Activated CD4-positive, alpha-beta T cell treated with anti-CD3 and anti-CD28 coated beads for 36 hours (primary cell): Measurements from ENCODE around the gene WDPCP. TPM values are rescaled to one million over a fixed set of nuclear protein-coding genes. Genes with fewer than 3 reads are reported as not detected.
"Not testable (repeated sequence)": the region's sequence is repeated elsewhere in the genome, so short reads cannot be mapped to it uniquely, and the experiment has no call there.

Experiments
- ATAC-seq: fragments of 200-7000 bp; cut with Tn5 transposase; one replicate; pipeline ENCODE4 v1.10.0; 2021; ENCODE audit warnings: mild to moderate bottlenecking, moderate library complexity
- CTCF ChIA-PET: fragments of 350-600 bp; sonication (Branson Sonifier 250); formaldehyde crosslinking; loops from one replicate; lab custom pipeline; 2021; ENCODE audit warnings: antibody characterized with exemption; lab: Charles Lee
- POLR2A ChIA-PET: fragments of 350-600 bp; sonication (Branson Sonifier 250); formaldehyde crosslinking; loops from one replicate; lab custom pipeline; 2021; ENCODE audit warnings: antibody characterized with exemption, inconsistent platforms; lab: Charles Lee
- DNase-seq: peaks from one replicate; pipeline ENCODE4 v3.0.0-alpha.2; 2020
- H3K27ac Mint-ChIP-seq: one replicate; pipeline ENCODE4 v1.8.0; 2021; ENCODE audit warnings: mixed read lengths
- H3K27me3 Mint-ChIP-seq: one replicate; pipeline ENCODE4 v1.8.0; 2021; ENCODE audit warnings: mixed read lengths
- H3K36me3 Mint-ChIP-seq: one replicate; pipeline ENCODE4 v1.8.0; 2021; ENCODE audit warnings: low read depth, mixed read lengths
- H3K4me1 Mint-ChIP-seq: one replicate; pipeline ENCODE4 v1.8.0; 2021; ENCODE audit warnings: mixed read lengths
- H3K4me3 Mint-ChIP-seq: one replicate; pipeline ENCODE4 v1.8.0; 2021; ENCODE audit warnings: mild to moderate bottlenecking, moderate library complexity, mixed read lengths
- H3K9me3 Mint-ChIP-seq: one replicate; pipeline ENCODE4 v1.8.0; 2021; ENCODE audit warnings: low read depth, mixed read lengths
- intact Hi-C, 2 experiments: fragments of 100-400 bp; cut with DNase I in 1 of 2; cut with micrococcal nuclease in 1 of 2; formaldehyde crosslinking; loops; one replicate each; pipeline versions ENCODE4 v1.14.2 to v1.15.1; 2022 to 2024; cut with DNase I, micrococcal nuclease
- total RNA-seq, 2 experiments: library from RNA; stranded (reverse); gene quantifications; one replicate each; pipeline ENCODE4 v1.2.3, GENCODE V29; 2021

WDPCP gene
- total RNA-seq, 2 experiments from 2014 or later, result 6.5 to 8.2 TPM

DNA sequence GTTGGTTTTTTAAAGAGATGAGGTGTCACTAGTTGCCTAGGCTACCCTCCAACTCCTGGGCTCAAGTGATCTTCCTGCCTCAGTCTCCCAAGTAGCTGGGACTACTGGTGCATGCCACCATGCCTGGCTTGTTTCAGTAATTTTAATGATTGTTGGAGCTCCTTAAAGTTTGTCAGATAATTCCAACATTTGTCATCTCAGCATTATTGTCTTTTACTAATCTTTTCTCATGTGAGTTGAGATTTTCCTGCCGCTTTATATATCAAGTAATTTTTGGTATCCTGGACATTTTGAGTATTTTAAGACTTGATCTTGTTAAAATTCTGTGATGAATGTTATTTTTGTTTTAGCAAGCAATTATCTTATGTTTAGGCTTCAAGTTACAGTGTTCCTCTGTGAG, 429.0 kb downstream of the WDPCP start:
- DNase-seq (no peak), ATAC-seq (no peak)
- H3K4me3 Mint-ChIP-seq, result no peak overlapping the region
- H3K27ac Mint-ChIP-seq, result no peak overlapping the region
- H3K36me3 Mint-ChIP-seq, result no peaks in the 10 kb centered on the region
- no peaks in the 10 kb centered on the region for H3K4me1 Mint-ChIP-seq
- POLR2A ChIA-PET, result interaction anchor here (0.7 kb wide), 1 partner anchor 186 kb away, joined by 3 read pairs; no protein-coding TSS in a partner anchor
- H3K27me3 Mint-ChIP-seq, result no peaks in the 10 kb centered on the region
- CTCF ChIA-PET, result interaction anchor here (0.6 kb wide), 1 partner anchor 112 kb away, joined by 3 read pairs; no protein-coding TSS in a partner anchor
- intact Hi-C loops, result no loop called here
- no peaks in the 10 kb centered on the region for H3K9me3 Mint-ChIP-seq

DNA sequence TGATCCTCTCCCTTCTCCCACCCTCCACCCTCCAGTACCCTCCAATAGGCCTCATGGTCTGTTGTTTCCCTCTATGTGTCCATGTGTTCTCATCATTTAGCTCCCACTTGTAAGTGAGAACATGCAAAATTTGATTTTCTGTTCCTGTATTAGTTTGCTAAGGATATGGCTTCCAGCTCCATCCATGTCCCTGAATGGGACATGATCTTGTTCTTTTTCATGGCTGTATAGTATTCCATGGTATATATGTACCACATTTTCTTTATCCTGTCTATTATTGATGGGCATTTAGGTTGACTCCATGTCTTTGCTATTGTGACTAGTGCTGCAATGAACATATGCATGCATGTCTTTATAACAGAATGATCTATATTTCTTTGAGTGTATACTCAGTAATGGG, 451.6 kb downstream of the WDPCP start:
- H3K4me3 Mint-ChIP-seq, DNase-seq, intact Hi-C loops, H3K36me3 Mint-ChIP-seq, POLR2A ChIA-PET, CTCF ChIA-PET, H3K4me1 Mint-ChIP-seq, H3K27ac Mint-ChIP-seq, ATAC-seq, H3K27me3 Mint-ChIP-seq: not testable (repeated sequence)
- peaks cover 46% of the 10 kb centered on the region for H3K9me3 Mint-ChIP-seq

DNA sequence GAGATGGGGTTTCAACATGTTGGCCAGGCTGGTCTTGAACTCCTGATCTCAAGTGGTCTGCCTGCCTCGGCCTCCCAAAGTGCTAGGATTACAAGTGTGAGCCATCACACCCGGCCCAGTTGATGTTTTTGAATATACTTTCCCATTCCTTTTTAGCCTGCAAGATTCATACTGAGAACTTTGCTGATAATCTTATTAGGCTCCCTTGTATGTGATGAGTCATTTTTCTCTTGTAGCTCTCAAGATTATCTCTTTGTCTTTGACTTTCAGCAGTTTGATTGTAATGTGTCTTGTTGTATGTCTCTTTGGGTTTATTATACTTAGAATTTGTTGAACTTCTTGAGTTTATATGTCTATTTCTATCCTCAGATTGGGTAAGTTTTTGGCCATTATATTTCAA, 456.3 kb downstream of the WDPCP start:
- ChIA-PET CTCF (no interaction called here), POLR2A (no interaction called here)
- Mint-ChIP-seq H3K9me3 (peaks cover 27% of the 10 kb centered on the region), H3K36me3 (peaks cover 8% of the 10 kb centered on the region), H3K4me1 (no peaks in the 10 kb centered on the region), H3K27me3 (no peaks in the 10 kb centered on the region), H3K27ac (no peak overlapping the region), H3K4me3 (no peak overlapping the region)
- DNase-seq (no peak), ATAC-seq (no peak)
- intact Hi-C loops, result no loop called here

DNA sequence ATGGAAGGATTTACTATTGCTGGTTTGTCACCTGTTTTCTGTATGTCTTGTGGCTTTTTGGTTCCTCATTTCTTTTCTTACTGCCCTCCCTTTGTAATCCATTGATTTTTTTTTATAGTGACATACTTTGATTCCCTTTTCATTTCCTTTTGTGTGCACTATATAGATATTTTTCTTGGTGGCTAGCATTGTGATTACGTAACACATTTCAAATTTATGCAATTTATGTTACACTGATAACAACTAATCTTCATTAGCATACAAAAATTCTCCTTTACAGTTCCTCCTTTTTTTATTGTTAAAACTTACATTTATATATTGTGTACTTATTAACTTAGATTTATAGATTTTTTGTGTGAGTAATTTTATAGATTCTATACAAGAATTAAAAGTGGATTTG, 457.1 kb downstream of the WDPCP start:
- intact Hi-C loops, result no loop called here
- no peak overlapping the region for H3K27ac Mint-ChIP-seq
- ATAC-seq (no peak), DNase-seq (no peak)
- H3K4me3 Mint-ChIP-seq, result no peak overlapping the region
- H3K36me3 Mint-ChIP-seq, result peaks cover 8% of the 10 kb centered on the region
- ChIA-PET POLR2A (no interaction called here), CTCF (no interaction called here)
- peaks cover 23% of the 10 kb centered on the region for H3K9me3 Mint-ChIP-seq
- no peaks in the 10 kb centered on the region for H3K4me1 Mint-ChIP-seq
- H3K27me3 Mint-ChIP-seq, result no peaks in the 10 kb centered on the region

DNA sequence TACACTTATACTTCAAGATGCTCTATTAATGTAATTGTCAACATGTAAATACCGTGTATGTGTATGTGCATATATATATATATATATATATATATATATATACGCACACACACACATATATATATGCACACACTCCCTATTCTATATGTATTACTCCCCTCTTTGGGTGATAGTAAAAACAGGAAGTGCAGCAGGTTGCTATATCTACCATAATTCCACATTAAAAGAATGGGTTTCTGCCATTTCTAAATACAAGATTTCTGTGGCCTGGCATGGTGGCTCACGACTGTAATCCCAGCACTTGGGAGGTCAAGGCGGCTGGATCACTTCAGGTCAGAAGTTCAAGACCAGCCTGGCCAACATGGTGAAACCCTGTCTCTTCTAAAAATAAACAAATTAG, 460.7 kb downstream of the WDPCP start:
- intact Hi-C loops, result no loop called here
- ChIA-PET CTCF (no interaction called here), POLR2A (no interaction called here)
- Mint-ChIP-seq H3K9me3 (peaks cover 18% of the 10 kb centered on the region), H3K27ac (no peak overlapping the region), H3K36me3 (peaks cover 8% of the 10 kb centered on the region), H3K27me3 (no peaks in the 10 kb centered on the region), H3K4me3 (no peak overlapping the region), H3K4me1 (no peaks in the 10 kb centered on the region)
- ATAC-seq (no peak), DNase-seq (no peak)

DNA sequence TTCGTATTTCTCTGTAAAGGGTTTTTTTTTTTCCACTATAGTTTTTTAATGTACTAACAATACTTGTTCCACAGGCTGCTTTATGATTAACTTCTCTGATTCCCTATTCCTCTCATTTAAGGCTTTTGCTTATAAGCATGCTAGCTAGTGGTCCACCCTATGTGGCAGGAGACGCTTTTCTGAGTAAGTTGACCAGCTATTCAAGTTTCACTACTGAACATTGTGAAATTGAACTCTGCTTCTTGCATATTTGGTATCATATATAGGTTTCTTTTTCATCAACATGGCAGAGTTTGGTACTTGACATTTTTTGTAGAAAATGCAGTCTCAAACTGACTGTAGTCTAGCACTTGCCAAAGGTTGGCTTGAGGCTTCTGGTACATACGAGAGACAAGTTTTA, 463.4 kb downstream of the WDPCP start:
- no peak for ATAC-seq

DNA sequence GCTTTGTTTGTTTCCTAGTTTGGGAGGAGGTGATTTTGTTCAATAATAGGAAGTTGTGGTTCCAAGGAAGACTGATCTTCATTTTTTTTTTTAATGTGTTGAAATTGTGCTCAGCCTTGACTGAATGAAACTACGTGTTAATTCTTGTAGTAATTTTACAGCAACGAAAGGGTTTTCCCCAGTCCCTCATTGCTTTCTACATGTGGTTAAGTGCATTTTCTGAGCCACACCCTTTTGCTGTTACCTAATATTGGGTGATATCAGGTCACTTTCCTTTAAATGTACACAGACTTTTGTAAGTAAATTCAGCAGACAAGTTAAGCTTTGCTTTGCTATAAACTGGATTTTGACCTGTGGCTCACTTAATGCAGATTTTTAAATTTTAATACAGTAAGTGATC, 464.1 kb downstream of the WDPCP start:
- ChIA-PET CTCF (no interaction called here), POLR2A (no interaction called here)
- Mint-ChIP-seq H3K4me3 (no peak overlapping the region), H3K9me3 (peaks cover 5% of the 10 kb centered on the region), H3K27me3 (no peaks in the 10 kb centered on the region), H3K36me3 (peaks cover 6% of the 10 kb centered on the region), H3K4me1 (no peaks in the 10 kb centered on the region), H3K27ac (no peak overlapping the region)
- ATAC-seq (no peak), DNase-seq (no peak)
- intact Hi-C loops, result no loop called here

More for the DNA sequence above, 463.4 kb downstream of the WDPCP start:
- Mint-ChIP-seq H3K27ac (no peak overlapping the region), H3K4me3 (no peak overlapping the region), H3K9me3 (peaks cover 6% of the 10 kb centered on the region), H3K36me3 (peaks cover 6% of the 10 kb centered on the region), H3K4me1 (no peaks in the 10 kb centered on the region), H3K27me3 (no peaks in the 10 kb centered on the region)
- intact Hi-C loops, result no loop called here
- DNase-seq, result no peak
- POLR2A ChIA-PET, result no interaction called here
- CTCF ChIA-PET, result no interaction called here

DNA sequence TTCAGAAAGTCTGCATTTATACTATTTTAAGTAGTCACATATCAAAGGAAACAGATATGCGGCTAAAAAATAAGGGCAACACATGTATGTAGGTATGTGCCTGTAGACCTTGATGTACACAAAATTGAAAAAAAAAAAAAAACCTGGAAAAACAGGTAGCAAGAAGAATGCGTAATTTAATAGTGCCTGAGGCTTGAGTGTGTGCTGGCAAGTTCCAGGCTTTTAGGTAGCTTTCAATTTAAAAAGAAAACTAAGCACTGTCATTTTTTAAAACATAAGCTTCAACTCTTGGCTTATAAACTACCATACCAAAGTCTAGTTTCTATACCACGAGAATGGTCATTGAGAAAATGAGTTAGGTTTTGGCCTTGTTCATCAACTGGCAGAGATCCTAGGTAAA, 465.4 kb downstream of the WDPCP start:
- intact Hi-C loops, result no loop called here
- Mint-ChIP-seq H3K4me3 (no peak overlapping the region), H3K36me3 (peaks cover 6% of the 10 kb centered on the region), H3K27ac (no peak overlapping the region), H3K9me3 (peaks cover 9% of the 10 kb centered on the region), H3K4me1 (no peaks in the 10 kb centered on the region), H3K27me3 (no peaks in the 10 kb centered on the region)
- DNase-seq, result no peak
- CTCF ChIA-PET, result no interaction called here
- no peak for ATAC-seq
- POLR2A ChIA-PET, result no interaction called here

DNA sequence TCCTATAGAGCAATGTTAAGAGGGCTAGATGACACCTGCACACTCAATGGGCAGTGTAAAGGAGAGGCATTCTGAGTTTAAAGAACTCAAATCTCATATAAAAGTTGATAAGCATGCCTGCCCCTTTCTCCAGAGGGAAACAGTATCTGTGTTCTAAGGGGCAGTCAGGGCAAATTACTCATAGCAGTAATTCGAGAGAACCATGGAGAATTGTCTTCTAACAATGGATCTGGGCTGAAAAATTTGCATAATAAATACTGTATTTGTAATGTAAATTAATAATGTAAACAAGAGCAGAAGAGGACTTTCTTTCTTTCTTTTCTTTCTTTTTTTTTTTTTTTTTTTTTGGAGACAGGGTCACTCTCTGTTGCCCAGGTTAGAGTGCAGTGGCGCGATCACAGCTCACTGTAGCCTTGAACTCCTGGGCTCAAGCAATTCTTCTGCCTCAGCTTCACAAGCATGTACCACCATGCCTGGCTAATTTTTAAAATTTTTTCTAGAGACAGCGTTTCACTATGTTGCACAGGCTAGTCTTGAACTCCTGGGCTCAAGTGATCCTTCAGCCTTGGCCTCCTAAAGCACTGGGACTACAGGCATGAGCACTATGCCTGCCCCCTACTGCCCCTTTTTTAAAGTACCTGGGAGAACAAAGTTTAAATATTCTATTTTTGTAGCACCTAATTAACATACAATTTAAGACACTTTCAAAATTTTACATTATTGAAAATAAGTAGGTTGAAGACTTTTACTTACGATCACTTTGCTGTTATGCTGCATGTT, 467.0 kb downstream of the WDPCP start:
- intact Hi-C loops, result no loop called here
- Mint-ChIP-seq H3K36me3 (peaks cover 6% of the 10 kb centered on the region), H3K27ac (no peak overlapping the region), H3K9me3 (peaks cover 11% of the 10 kb centered on the region), H3K4me3 (no peak overlapping the region), H3K4me1 (no peaks in the 10 kb centered on the region), H3K27me3 (no peaks in the 10 kb centered on the region)
- ATAC-seq, result no peak
- no peak for DNase-seq
- ChIA-PET POLR2A (no interaction called here), CTCF (no interaction called here)

DNA sequence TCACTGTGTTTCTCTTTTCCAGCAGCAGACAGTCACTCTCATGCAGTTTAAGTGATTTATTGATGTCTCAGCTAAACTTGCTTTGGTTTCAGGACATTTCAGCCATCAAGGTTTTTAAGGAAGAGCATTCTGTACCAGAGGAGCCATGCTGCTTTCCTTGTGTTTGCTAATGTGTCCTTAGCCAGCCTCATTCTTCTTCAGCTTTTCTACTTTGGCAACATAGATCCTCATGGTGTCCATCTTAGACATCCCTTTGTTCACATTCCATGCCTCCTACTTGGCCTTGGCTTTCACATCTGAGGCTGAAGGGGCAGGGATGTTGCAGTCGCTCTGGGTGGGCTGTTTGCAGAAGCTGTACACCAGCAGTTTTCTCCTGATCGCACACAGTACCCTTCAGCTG, 469.5 kb downstream of the WDPCP start:
- peaks cover 20% of the 10 kb centered on the region for H3K9me3 Mint-ChIP-seq
- ChIA-PET CTCF (no interaction called here), POLR2A (no interaction called here)
- H3K27ac Mint-ChIP-seq, result no peak overlapping the region
- H3K4me1 Mint-ChIP-seq, result no peaks in the 10 kb centered on the region
- H3K4me3 Mint-ChIP-seq, result no peak overlapping the region
- peaks cover 6% of the 10 kb centered on the region for H3K36me3 Mint-ChIP-seq
- H3K27me3 Mint-ChIP-seq, result no peaks in the 10 kb centered on the region
- ATAC-seq, result no peak
- intact Hi-C loops, result no loop called here
- no peak for DNase-seq

DNA sequence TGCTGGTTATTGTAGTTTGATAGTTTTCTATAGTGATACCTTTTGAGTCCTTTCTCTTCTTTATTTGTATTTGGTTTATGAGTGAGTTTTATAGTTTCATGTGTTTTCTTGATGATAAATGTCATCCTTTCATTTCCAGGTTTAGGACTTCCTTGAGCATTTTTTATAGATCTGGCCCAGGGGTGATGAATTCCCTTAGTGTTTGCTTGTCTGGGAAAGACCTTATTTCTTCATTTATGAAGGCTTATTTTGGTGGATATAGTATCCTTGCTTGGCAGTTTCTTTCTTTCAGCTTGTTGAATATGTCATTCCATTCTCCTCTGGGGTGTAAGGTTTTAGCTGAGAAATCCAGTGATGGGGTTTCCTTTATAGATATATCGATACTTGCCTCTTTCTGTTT, 483.8 kb downstream of the WDPCP start:
- DNase-seq (no peak), ATAC-seq (no peak)
- H3K27ac Mint-ChIP-seq, result no peak overlapping the region
- no peak overlapping the region for H3K4me3 Mint-ChIP-seq
- peaks cover 32% of the 10 kb centered on the region for H3K9me3 Mint-ChIP-seq
- H3K27me3 Mint-ChIP-seq, result peaks cover 4% of the 10 kb centered on the region
- H3K36me3 Mint-ChIP-seq, result no peaks in the 10 kb centered on the region
- H3K4me1 Mint-ChIP-seq, result no peaks in the 10 kb centered on the region
- POLR2A ChIA-PET, result no interaction called here
- intact Hi-C loops, result no loop called here
- CTCF ChIA-PET, result no interaction called here

DNA sequence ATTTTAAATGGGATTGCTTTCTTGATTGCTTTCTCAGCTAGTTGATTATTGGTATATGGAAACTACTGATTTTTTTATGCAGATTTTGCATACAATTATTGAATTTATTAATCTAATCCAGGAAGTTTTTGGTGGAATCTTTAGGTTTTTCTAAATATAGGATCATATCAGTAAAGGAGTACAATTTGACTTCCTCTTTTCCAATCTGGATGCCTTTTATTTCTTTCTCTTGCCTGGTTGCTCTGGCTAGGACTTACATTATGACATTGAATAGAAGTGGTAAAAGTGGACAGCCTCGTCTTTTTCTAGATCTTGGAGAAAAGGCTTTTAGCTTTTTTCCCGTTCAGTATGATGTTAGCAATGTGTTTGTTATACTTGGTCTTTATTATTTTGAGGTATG, 486.3 kb downstream of the WDPCP start:
- CTCF ChIA-PET, result interaction anchor here (1.1 kb wide), 1 partner anchor 10 kb away, joined by 3 read pairs; no protein-coding TSS in a partner anchor
- no peak overlapping the region for H3K4me3 Mint-ChIP-seq
- H3K9me3 Mint-ChIP-seq, result peaks cover 26% of the 10 kb centered on the region
- POLR2A ChIA-PET, result no interaction called here
- no peaks in the 10 kb centered on the region for H3K36me3 Mint-ChIP-seq
- no peak overlapping the region for H3K27ac Mint-ChIP-seq
- intact Hi-C loops, result no loop called here
- ATAC-seq (no peak), DNase-seq (no peak)
- H3K4me1 Mint-ChIP-seq, result no peaks in the 10 kb centered on the region
- H3K27me3 Mint-ChIP-seq, result peaks cover 2% of the 10 kb centered on the region
